ENCODE measurements around the gene CACNA1S. TPM values are rescaled to one million over a fixed set of nuclear protein-coding genes. Genes with fewer than 3 reads are reported as not detected.

CACNA1S gene
- total RNA-seq, 1 donor from 2014 or later = 0.07 TPM

- Mint-ChIP-seq H3K4me3 (ENCODE audit: unreplicated experiment) (no peak overlapping the region), H3K4me1 (ENCODE audit: low read depth, unreplicated experiment) (peaks cover 15% of the 10 kb centered on the region), H3K36me3 (ENCODE audit: unreplicated experiment) (no peaks in the 10 kb centered on the region), H3K9me3 (ENCODE audit: unreplicated experiment) (peaks cover 6% of the 10 kb centered on the region), H3K27ac (ENCODE audit: unreplicated experiment) (no peak overlapping the region), H3K27me3 (ENCODE audit: unreplicated experiment) (peaks cover 7% of the 10 kb centered on the region)
- no peak for DNase-seq
- no peak for TF ChIP-seq CTCF (IDR thresholded peaks at IDR 0.05; ENCODE audit: partially characterized antibody, unreplicated experiment)
Observed at GRCh38 chr1:201096977-201097856, 15.0 kb downstream of the CACNA1S start.

- H3K36me3 Mint-ChIP-seq (ENCODE audit: unreplicated experiment) = no peaks in the 10 kb centered on the region
- peak; percentile 38 for DNase-seq
- H3K27ac Mint-ChIP-seq (ENCODE audit: unreplicated experiment) = no peak overlapping the region
- H3K27me3 Mint-ChIP-seq (ENCODE audit: unreplicated experiment) = peaks cover 7% of the 10 kb centered on the region
- TF ChIP-seq CTCF (IDR thresholded peaks at IDR 0.05; ENCODE audit: partially characterized antibody, unreplicated experiment) = no peak
- peaks cover 15% of the 10 kb centered on the region for H3K4me1 Mint-ChIP-seq (ENCODE audit: low read depth, unreplicated experiment)
- H3K4me3 Mint-ChIP-seq (ENCODE audit: unreplicated experiment) = no peak overlapping the region
- peaks cover 6% of the 10 kb centered on the region for H3K9me3 Mint-ChIP-seq (ENCODE audit: unreplicated experiment)
Observed at GRCh38 chr1:201096041-201096461, 16.2 kb downstream of the CACNA1S start.

- no peak for DNase-seq
- no peak overlapping the region for H3K4me3 Mint-ChIP-seq (ENCODE audit: unreplicated experiment)
- peaks cover 6% of the 10 kb centered on the region for H3K9me3 Mint-ChIP-seq (ENCODE audit: unreplicated experiment)
- H3K27me3 Mint-ChIP-seq (ENCODE audit: unreplicated experiment) = peaks cover 7% of the 10 kb centered on the region
- no peak overlapping the region for H3K27ac Mint-ChIP-seq (ENCODE audit: unreplicated experiment)
- no peak for TF ChIP-seq CTCF (IDR thresholded peaks at IDR 0.05; ENCODE audit: partially characterized antibody, unreplicated experiment)
- peaks cover 15% of the 10 kb centered on the region for H3K4me1 Mint-ChIP-seq (ENCODE audit: low read depth, unreplicated experiment)
- no peaks in the 10 kb centered on the region for H3K36me3 Mint-ChIP-seq (ENCODE audit: unreplicated experiment)
Observed at GRCh38 chr1:201095581-201095980, 16.6 kb downstream of the CACNA1S start.

GRCh38 chr1:201094832-201095231 is 17.4 kb downstream of the CACNA1S start:
- Mint-ChIP-seq H3K36me3 (ENCODE audit: unreplicated experiment) (no peaks in the 10 kb centered on the region), H3K4me1 (ENCODE audit: low read depth, unreplicated experiment) (peaks cover 15% of the 10 kb centered on the region), H3K27me3 (ENCODE audit: unreplicated experiment) (peaks cover 7% of the 10 kb centered on the region), H3K4me3 (ENCODE audit: unreplicated experiment) (no peak overlapping the region), H3K27ac (ENCODE audit: unreplicated experiment) (no peak overlapping the region), H3K9me3 (ENCODE audit: unreplicated experiment) (peaks cover 6% of the 10 kb centered on the region)
- peak; percentile 46 for DNase-seq
- no peak for TF ChIP-seq CTCF (IDR thresholded peaks at IDR 0.05; ENCODE audit: partially characterized antibody, unreplicated experiment)

GRCh38 chr1:201093962-201094361 is 18.3 kb downstream of the CACNA1S start:
- H3K4me3 Mint-ChIP-seq (ENCODE audit: unreplicated experiment) = no peak overlapping the region
- H3K4me1 Mint-ChIP-seq (ENCODE audit: low read depth, unreplicated experiment) = peaks cover 17% of the 10 kb centered on the region
- no peak for DNase-seq
- H3K36me3 Mint-ChIP-seq (ENCODE audit: unreplicated experiment) = no peaks in the 10 kb centered on the region
- H3K9me3 Mint-ChIP-seq (ENCODE audit: unreplicated experiment) = peaks cover 6% of the 10 kb centered on the region
- H3K27ac Mint-ChIP-seq (ENCODE audit: unreplicated experiment) = no peak overlapping the region
- TF ChIP-seq CTCF (IDR thresholded peaks at IDR 0.05; ENCODE audit: partially characterized antibody, unreplicated experiment) = no peak
- H3K27me3 Mint-ChIP-seq (ENCODE audit: unreplicated experiment) = peaks cover 7% of the 10 kb centered on the region
